ENCODE data around the gene ADGRG4.
A peak's percentile ranks its signal among the peaks of the same experiment; 100 is the strongest.
"Not testable (repeated sequence)": the region's sequence is repeated elsewhere in the genome, so short reads cannot be mapped to it uniquely, and the experiment has no call there.

The ADGRG4 gene

GRCh38 chrX:136390921-136391320 is 90.2 kb downstream of the ADGRG4 start:
- no peak for DNase-seq

DNA sequence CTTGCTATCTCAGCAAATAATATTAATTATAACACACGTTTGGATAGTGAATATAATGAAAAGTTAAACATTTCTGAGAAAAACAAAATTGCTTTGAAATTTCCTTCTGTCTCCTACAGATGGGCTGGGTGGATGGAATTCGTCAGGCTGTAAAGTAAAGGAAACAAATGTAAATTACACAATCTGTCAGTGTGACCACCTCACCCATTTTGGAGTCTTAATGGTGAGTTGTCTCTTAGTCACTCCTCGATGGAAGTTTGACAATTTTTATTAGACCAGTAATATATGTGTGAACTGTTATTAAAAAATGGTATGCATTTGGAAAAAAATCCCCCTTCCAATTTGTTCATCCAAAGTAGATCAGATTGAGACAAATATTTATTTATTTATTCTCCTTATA is 94.5 kb downstream of the ADGRG4 start:
- DNase-seq = peak; percentile 5

GRCh38 chrX:136397001-136397400 is 96.2 kb downstream of the ADGRG4 start:
- no peak for DNase-seq

DNA sequence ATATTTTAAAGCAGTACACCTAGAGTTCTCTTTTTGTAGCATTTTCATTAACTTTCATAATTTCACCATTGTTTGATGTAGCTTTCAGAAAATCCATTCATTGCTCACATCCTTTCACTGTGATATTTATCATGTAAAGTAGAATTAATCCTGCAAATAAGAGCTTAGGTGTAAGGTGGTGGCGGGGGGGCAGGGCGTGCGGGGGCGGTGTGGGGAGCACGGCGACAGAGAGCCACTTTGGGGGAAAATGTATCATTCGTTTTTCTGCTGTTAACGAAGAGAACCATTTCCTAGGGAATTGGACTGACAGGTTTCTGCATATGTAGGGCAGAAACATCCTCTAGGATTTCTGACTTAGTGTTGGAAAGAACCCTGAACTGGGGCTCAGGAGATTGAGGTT is 104.4 kb downstream of the ADGRG4 start:
- DNase-seq = no peak

GRCh38 chrX:136417806-136418205 is 117.0 kb downstream of the ADGRG4 start:
- no peak for DNase-seq

DNA sequence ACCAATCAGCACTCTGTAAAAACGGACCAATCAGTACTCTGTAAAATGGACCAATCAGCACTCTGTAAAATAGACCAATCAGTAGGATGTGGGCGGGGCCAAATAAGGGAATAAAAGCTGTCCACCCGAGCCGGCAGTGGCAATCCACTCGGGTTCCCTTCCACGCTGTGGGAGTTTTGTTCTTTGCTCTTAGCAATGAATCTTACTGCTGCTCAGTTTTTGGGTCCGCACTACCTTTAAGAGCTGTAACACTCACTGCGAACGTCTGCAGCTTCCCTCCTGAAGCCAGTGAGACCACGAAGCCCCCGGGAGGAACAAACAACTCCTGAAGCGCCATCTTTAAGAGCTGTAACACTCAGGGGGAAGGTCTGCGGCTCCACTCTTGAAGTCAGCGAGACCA is 120.6 kb downstream of the ADGRG4 start:
- DNase-seq = no peak

DNA sequence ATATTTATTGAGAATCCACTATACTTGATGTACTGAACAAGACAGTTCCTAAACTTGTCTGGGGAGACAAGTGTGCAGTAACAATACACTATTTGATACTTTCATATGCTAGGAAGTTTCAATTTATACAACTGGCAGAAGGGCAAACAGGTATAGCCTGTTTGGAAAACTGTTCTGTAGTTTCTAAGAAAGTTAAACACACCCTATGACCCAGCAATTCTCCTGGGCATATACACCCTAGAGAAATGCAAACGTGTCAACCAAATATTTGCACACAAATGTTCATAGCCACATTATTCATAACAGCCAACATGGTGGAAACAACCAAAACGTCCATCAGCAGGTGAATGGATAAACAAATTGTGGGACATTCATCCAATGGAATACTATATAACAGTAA is 123.0 kb downstream of the ADGRG4 start:
- DNase-seq = no peak

- DNase-seq = no peak
These were observed 125.2 kb downstream of the ADGRG4 start for GRCh38 chrX:136425996-136426395.

- no peak for DNase-seq
These were observed 130.9 kb downstream of the ADGRG4 start for GRCh38 chrX:136431625-136432024.

DNA sequence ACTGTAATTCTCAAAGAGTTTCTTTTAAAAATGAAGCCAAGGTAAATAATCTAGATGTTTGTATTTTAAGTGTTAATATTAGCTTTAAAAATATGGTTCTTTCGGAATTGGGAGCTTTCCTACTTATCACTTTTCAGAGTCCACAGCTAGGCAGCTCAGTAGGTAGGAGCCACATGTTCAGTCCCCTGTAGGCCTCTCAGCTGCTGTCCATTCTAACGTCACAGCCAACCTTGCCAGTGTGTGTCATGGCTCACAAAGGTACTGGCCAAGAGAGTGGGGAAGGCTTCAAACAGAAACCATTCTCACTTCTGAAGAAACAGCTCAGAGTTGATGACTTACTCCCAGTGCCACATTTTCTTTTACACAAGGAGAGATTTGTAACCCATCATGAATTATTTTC is 137.0 kb downstream of the ADGRG4 start:
- no peak for DNase-seq

DNA sequence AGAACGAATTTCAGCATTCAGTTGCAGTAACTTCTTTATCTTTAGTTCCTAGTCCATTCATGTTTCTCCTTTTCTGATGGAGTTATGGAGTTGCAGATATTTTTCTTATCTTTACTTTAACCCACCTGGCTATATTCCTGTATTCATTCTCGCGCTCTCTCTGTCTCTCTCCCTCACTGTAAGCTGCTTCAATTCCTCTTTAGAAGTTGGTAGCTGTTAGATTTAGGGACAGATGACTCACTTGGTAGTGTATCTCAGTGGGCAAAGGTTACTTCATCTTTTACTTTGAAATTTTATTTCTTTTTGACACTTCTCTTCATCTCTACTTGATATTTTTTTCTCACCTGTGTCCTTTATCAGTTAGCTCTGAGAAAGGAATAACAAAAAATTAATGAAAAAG is 137.4 kb downstream of the ADGRG4 start:
- no peak for DNase-seq

DNA sequence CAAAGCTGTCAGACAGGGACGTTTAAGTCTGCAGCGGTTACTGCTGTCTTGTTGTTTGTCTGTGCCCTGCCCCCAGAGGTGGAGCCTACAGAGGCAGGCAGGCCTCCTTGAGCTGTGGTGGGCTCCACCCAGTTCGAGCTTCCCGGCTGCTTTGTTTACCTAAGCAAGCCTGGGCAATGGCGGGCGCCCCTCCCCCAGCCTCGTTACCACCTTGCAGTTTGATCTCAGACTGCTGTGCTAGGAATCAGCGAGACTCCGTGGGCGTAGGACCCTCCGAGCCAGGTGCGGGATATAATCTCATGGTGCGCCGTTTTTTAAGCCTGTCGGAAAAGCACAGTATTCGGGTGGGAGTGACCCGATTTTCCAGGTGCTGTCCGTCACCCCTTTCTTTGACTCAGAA is 144.9 kb downstream of the ADGRG4 start:
- not testable (repeated sequence) for DNase-seq

- no peak for DNase-seq
These were observed 145.4 kb downstream of the ADGRG4 start for GRCh38 chrX:136446208-136446607.

DNA sequence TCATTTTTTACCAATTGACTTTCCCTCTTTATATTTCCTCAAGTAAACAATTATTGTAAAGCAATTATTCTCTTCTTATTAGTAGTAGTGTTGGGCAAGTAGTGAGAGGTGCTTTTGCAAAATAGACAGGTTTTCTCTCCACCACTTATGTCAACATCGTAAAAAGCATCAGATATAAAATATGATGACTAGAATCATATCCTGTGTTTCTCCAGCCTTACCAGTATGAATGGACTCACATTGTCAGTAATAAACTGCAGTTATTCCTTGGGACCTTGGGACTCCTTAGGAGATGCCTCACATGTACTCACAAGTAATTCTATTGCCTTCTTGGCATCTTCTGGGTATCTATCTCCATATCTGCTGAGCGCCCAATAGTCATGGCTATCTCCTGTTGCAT is 146.5 kb downstream of the ADGRG4 start:
- DNase-seq = no peak

- DNase-seq = no peak
These were observed 147.2 kb downstream of the ADGRG4 start for GRCh38 chrX:136447968-136448367.

GRCh38 chrX:136450050-136450830 is 149.5 kb downstream of the ADGRG4 start:
- no peak for DNase-seq

DNA sequence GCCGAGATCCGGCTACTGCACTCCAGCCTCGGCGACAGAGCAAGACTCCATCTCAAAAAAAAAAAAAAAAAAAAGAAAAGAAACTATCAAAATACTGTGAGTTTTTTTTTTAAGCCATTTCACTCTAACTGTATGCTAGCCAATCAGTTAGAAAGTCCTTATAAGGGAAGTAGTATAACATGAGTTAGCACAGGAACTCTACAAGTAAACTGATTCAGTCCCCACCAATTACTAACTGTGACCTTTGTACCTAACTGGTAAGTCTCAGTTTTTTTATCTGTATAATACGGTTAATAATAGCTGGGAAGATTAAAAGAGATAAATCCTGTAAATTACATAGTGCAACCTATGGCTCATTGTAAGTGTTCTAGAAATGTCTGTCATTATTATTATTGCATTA is 151.9 kb downstream of the ADGRG4 start:
- no peak for DNase-seq

DNA sequence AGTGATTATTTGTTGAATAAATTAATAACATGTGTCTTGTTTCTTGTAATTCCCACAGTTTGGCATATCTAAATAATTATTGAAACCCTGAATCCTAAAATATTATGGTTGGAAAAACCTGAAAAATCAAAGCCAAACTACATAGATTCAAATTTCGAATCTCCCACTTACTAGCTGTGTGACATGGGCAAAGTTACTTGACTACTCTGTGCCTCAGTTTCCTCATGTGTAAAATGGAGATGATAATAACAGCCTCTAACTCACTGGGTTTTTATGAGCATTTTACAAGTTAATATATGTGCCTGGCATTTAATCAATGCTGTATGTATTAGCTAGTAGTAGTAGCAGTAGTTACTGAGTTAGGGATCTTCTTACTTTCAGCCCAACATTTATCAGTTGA is 152.4 kb downstream of the ADGRG4 start:
- DNase-seq = no peak

- DNase-seq = no peak
These were observed 153.0 kb downstream of the ADGRG4 start for GRCh38 chrX:136453771-136454170.

DNA sequence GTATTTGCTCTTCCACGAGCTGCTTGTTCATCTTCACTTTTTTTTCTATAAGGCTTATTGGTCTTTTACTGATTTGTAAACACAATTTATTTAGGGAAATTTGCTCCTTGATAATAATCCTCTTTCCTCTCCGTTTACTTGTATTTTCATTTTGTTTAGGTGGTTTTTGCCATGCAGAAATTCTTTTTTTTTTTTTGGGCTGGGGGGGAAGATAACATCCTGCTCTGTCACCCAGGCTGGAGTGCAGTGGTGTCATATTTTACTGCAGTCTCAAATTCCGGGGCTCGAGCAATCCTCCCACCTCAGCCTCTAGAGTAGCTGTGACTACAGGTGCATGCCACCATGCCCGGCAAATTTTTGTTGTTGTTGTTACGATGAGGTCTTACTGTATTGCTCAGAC is 155.4 kb downstream of the ADGRG4 start:
- no peak for DNase-seq

DNA sequence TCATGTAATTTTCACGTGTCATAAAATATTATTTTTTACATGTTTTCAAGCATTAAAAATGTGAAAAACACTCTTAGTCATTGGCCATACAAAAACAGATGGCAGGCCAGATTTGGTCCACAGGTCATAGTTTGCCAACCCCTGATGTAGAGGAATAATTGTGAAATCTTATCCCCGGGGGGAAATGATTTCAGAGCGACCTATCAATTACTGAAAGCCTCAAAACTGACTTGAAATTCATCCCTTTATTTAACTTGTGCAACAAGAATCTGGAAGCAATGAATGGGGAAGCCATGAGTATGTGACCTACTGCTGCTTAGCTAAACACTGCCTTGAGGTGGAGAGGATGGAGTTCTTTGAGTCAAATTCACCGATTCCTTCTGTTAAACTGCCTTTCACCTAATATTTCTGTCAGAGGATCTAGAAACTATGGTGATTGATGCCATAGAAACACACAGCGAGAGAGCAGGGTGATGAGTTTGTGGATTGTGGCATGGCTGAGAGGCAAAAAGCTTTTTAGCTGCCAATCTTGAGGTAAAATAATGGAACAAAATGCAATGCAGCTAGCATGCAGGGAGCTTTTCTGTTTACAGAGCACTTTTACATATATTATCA is 156.6 kb downstream of the ADGRG4 start:
- no peak for DNase-seq

DNA sequence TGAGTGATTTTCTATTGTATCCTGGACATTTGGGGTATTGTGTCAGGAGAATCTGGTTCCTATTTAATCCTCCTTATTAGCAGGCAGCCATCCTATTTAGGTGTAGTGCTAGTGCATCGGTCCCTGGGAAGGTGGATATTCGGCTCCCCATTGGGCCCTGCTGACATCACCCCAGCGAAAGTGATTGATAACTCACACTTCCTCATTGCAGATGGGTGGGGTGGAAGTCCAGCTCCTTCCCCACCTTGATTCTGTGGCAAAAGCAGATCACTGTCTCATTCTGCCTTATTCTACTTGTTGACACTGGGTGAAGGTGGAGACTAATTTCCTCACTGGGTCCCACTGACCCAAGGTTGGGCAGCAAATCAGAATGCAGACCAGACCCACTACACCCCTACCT is 163.8 kb downstream of the ADGRG4 start:
- no peak for DNase-seq

All from fibroblast of skin of abdomen (primary cell).